Ishikawa (cell line): Measurements from ENCODE around the gene DEK.

Source experiments
- EP300 ChIP-seq: IDR thresholded peaks from 2 replicates; pipeline ENCODE4 v1.6.1; 2012; ENCODE audit warnings: borderline replicate concordance
- RAD21 ChIP-seq: IDR thresholded peaks from 2 replicates; pipeline ENCODE4 v1.6.1; 2012; ENCODE audit warnings: low read depth
- TAF1 ChIP-seq: IDR thresholded peaks from 2 replicates; pipeline ENCODE4 v1.6.1; 2012; ENCODE audit warnings: low read depth, mild to moderate bottlenecking
- TEAD4 ChIP-seq: IDR thresholded peaks from 2 replicates; pipeline ENCODE4 v1.6.1; 2012
- USF1 ChIP-seq: IDR thresholded peaks from 2 replicates; pipeline ENCODE4 v1.6.1; 2012
- YY1 ChIP-seq: IDR thresholded peaks from 2 replicates; pipeline ENCODE4 v1.6.1; 2012; ENCODE audit warnings: low read depth
- ZBTB7A ChIP-seq: IDR thresholded peaks from 2 replicates; pipeline ENCODE4 v1.6.1; 2012; ENCODE audit warnings: low read depth

- TF ChIP-seq YY1 = no peak
- no peak for TF ChIP-seq RAD21
- no peak for TF ChIP-seq TAF1
- TF ChIP-seq EP300 = no peak
- no peak for TF ChIP-seq USF1
- TF ChIP-seq TEAD4 = no peak
- no peak for TF ChIP-seq ZBTB7A
Observed at GRCh38 chr6:18186033-18186432, 78.3 kb downstream of the DEK start.
